ENCODE data around the gene ZNF154. TPM values are rescaled to one million over a fixed set of nuclear protein-coding genes. Genes with fewer than 3 reads are reported as not detected.

Gene ZNF154
- total RNA-seq, 4 donors from 2014 or later, result 1.1 to 2.2 (median 1.8) TPM

DNA sequence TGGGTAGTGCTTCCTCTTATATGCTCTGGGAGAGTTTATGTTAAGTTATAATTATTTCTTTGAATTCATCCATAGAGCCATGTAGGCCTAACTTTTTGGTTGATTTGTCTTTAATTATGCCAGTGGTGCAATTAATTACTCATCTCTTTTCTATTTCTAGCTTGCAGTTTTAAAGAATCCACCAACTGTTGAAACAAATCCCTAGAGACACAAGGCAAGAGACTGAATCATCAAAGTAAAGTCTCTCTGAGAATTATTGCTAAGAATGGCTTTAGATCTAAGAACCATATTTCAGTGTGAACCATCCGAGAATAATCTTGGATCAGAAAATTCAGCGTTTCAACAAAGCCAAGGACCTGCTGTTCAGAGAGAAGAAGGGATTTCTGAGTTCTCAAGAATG lies 33.1 kb downstream of the ZNF154 start:
- in situ Hi-C loops (cut with MboI; ENCODE audit: low pct_ligation_motif_present in 1 of 4, low pct_unique_long_range_greater_than_20kb in 1 of 4, low sequenced_read_pairs in 3 of 4) (no loop called here), intact Hi-C loops (cut with DNase I; ENCODE audit: low total_unique reads) (no loop called here)
- no peaks in the 10 kb centered on the region for H3K4me1 ChIP-seq
- H3K27me3 ChIP-seq, result peaks cover 4% of the 10 kb centered on the region
- H3K4me3 ChIP-seq, result no peak overlapping the region
- no peak for DNase-seq
- H3K27ac ChIP-seq, result no peak overlapping the region
- TF ChIP-seq EP300 (IDR thresholded peaks at IDR 0.05; ENCODE audit: low read depth), result no peak
- TF ChIP-seq POLR2AphosphoS5 (IDR thresholded peaks at IDR 0.05), result no peak
- WGBS, 2 donors (ENCODE audit: low coverage in 1 of 2), result 77 to 83% methylated on average over 2 of the region's 2 CpGs
- H3K9me3 ChIP-seq, result peaks cover 0 to 3% of the 10 kb centered on the region in 2 donors
- H3K36me3 ChIP-seq, result no peaks in the 10 kb centered on the region

DNA sequence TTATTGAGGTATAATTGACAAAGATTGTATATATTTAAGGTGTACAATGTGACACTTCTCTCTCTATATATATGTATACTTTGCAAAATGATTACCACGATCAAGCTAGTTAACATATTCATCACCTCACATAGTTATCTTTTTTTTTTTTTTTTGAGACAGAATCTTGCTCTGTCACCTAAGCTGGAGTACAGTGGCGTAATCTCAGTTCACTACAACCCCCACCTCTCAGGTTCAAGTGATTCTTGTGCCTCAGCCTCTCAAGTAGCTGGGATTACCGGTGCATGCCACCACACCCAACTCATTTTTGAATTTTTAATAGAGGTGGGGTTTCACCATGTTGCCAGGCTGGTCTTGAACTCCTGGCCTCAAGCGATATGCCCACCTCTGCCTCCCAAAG lies 36.5 kb downstream of the ZNF154 start:
- in situ Hi-C loops (cut with MboI; ENCODE audit: low pct_ligation_motif_present in 1 of 4, low pct_unique_long_range_greater_than_20kb in 1 of 4, low sequenced_read_pairs in 3 of 4), result no loop called here
- intact Hi-C loops (cut with DNase I; ENCODE audit: low total_unique reads), result no loop called here
- H3K27ac ChIP-seq, result no peak overlapping the region
- no peak for DNase-seq
- H3K27me3 ChIP-seq, result peaks cover 4% of the 10 kb centered on the region
- H3K4me1 ChIP-seq, result no peaks in the 10 kb centered on the region
- WGBS, 2 donors (ENCODE audit: low coverage in 1 of 2), result 73 to 77% methylated on average over 3 to 4 of the region's 4 CpGs
- TF ChIP-seq, protein P1, sequence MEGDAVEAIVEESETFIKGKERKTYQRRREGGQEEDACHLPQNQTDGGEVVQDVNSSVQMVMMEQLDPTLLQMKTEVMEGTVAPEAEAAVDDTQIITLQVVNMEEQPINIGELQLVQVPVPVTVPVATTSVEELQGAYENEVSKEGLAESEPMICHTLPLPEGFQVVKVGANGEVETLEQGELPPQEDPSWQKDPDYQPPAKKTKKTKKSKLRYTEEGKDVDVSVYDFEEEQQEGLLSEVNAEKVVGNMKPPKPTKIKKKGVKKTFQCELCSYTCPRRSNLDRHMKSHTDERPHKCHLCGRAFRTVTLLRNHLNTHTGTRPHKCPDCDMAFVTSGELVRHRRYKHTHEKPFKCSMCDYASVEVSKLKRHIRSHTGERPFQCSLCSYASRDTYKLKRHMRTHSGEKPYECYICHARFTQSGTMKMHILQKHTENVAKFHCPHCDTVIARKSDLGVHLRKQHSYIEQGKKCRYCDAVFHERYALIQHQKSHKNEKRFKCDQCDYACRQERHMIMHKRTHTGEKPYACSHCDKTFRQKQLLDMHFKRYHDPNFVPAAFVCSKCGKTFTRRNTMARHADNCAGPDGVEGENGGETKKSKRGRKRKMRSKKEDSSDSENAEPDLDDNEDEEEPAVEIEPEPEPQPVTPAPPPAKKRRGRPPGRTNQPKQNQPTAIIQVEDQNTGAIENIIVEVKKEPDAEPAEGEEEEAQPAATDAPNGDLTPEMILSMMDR (IDR thresholded peaks at IDR 0.05), result no peak
- TF ChIP-seq POLR2AphosphoS5 (IDR thresholded peaks at IDR 0.05) (no peak), POLR2A (IDR thresholded peaks at IDR 0.05) (no peak), EP300 (IDR thresholded peaks at IDR 0.05; ENCODE audit: low read depth) (no peak)
- H3K4me3 ChIP-seq, result no peak overlapping the region
- H3K36me3 ChIP-seq, result no peaks in the 10 kb centered on the region
- H3K9me3 ChIP-seq, result no peaks in the 10 kb centered on the region

DNA sequence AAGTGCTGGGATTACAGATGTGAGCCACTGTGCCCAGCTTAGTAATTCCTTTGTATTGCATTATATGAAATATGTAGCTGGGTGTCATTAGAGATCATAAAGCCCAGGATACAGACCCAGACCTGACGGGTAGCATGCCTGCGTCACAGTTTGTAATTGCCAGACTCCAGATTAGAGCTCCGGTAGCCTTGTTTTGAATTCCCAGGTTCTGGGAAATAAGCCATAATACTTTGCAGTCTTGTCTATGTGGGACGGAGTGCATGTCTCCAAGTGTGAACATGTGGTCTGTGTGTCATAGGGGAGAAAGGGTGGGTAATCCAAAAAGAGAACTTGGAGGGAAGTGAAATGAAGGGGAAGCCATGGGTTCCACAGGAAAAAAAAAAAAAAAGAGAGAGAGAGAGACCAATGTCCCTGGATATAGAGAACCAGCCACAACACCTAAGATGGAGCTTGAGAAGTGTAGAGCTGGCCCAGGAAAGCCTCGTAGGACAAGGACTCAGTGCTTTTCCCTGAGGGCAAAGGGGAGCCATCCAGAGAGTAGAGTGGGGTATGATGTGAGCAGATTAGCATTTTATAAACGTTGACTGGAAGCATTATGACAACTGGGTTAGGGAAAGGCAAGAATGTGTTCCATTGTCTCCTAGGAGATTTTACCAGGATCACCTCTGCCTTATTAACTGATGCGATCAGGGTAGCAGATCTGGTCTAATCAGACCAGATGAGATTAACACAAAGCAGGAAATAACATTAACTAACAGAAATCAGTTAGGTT lies 37.7 kb downstream of the ZNF154 start:
- Histone ChIP-seq H3K9me3 (no peaks in the 10 kb centered on the region), H3K27me3 (peaks cover 4% of the 10 kb centered on the region), H3K36me3 (no peaks in the 10 kb centered on the region), H3K4me1 (no peaks in the 10 kb centered on the region), H3K4me3 (no peak overlapping the region), H3K27ac (no peak overlapping the region)
- DNase-seq, result no peak
- intact Hi-C loops (cut with DNase I; ENCODE audit: low total_unique reads), result no loop called here
- TF ChIP-seq, protein P1 (IDR thresholded peaks at IDR 0.05), result no peak
- TF ChIP-seq POLR2A (IDR thresholded peaks at IDR 0.05) (no peak), EP300 (IDR thresholded peaks at IDR 0.05; ENCODE audit: low read depth) (no peak), POLR2AphosphoS5 (IDR thresholded peaks at IDR 0.05) (no peak)
- in situ Hi-C loops (cut with MboI; ENCODE audit: low pct_ligation_motif_present in 1 of 4, low pct_unique_long_range_greater_than_20kb in 1 of 4, low sequenced_read_pairs in 3 of 4), result no loop called here
- 60 to 68% methylated on average over 3 to 7 of the region's 7 CpGs for WGBS, 2 donors (ENCODE audit: low coverage in 1 of 2)

DNA sequence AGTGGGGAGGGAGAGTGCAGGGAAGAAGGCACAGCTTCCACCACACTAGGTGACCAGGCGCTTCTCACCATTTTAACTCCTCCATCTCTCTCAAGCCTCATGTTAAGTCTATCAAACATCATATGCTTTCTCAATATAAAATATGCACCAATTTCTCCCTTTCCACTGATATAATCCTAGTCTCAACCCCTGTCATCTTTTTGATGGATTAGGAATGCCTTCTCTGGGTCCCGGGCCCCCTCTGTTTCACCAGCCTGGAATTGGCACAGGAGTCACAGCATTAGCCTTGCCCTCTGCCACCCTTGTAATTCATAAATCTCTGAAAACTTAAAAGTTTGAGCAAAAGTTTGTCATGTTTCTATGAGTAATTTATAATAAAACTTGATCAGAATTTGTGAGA lies 40.4 kb downstream of the ZNF154 start, which contains the start of gene ZSCAN4:
Gene ZSCAN4, plus strand, starts transcription at position 301 of the 400 bp plus-strand sequence. CDS start 7,211 bp downstream, outside the sequence.
- in situ Hi-C loops (cut with MboI; ENCODE audit: low pct_ligation_motif_present in 1 of 4, low pct_unique_long_range_greater_than_20kb in 1 of 4, low sequenced_read_pairs in 3 of 4) (no loop called here), intact Hi-C loops (cut with DNase I; ENCODE audit: low total_unique reads) (no loop called here)
- H3K36me3 ChIP-seq, result no peaks in the 10 kb centered on the region
- TF ChIP-seq, protein P1 (IDR thresholded peaks at IDR 0.05), result no peak
- no peak for TF ChIP-seq POLR2AphosphoS5 (IDR thresholded peaks at IDR 0.05)
- no peak for TF ChIP-seq POLR2A (IDR thresholded peaks at IDR 0.05)
- no peak for TF ChIP-seq EP300 (IDR thresholded peaks at IDR 0.05; ENCODE audit: low read depth)
- no peak for DNase-seq
- H3K9me3 ChIP-seq, result no peaks in the 10 kb centered on the region
- H3K4me3 ChIP-seq, result no peak within 1 kb of the TSS
- H3K4me1 ChIP-seq, result peaks cover 2 to 13% (median 9%) of the 10 kb centered on the region in 4 donors
- 90 to 93% methylated on average over 1 to 2 of the region's 2 CpGs for WGBS, 2 donors (ENCODE audit: low coverage in 1 of 2)
- no peak within 1 kb of the TSS for H3K27ac ChIP-seq
- peaks cover 16% of the 10 kb centered on the region for H3K27me3 ChIP-seq

Data from transverse colon (tissue), 4 donors.